Astrocyte (in vitro differentiated cells and primary cell): ENCODE results near the gene SMTN. TPM values are rescaled to one million over a fixed set of nuclear protein-coding genes. Genes with fewer than 3 reads are reported as not detected.

Experiments
- DNase-seq: peaks from one replicate; pipeline ENCODE4 v3.0.0-alpha.2; 2010; ENCODE audit warnings: low read depth
- FAIRE-seq: peaks from 2 replicates; lab custom pipeline; 2011; peaks lifted over from hg19 to GRCh38; lab: Jason Lieb, UNC
- H2AFZ ChIP-seq: 2 replicates; pipeline ENCODE4 v1.6.0; 2012; ENCODE audit warnings: low read depth, low read length, inconsistent platforms
- H3K27ac ChIP-seq: 2 replicates; pipeline ENCODE4 v1.5.1; 2011; ENCODE audit warnings: low read depth, low read length, inconsistent platforms
- H3K27me3 ChIP-seq: 2 replicates; pipeline ENCODE4 v1.6.0; 2011; ENCODE audit warnings: low read length, inconsistent platforms; ENCODE audit not compliant: insufficient read depth
- H3K36me3 ChIP-seq: 2 replicates; pipeline ENCODE4 v1.5.1; 2011; ENCODE audit warnings: low read length, inconsistent platforms; ENCODE audit not compliant: insufficient read depth
- H3K4me1 ChIP-seq: 2 replicates; pipeline ENCODE4 v1.5.1; 2011; ENCODE audit warnings: low read length, inconsistent platforms; ENCODE audit not compliant: insufficient read depth
- H3K4me2 ChIP-seq: 2 replicates; pipeline ENCODE4 v1.6.0; 2012; ENCODE audit warnings: low read length, inconsistent platforms
- H3K4me3 ChIP-seq: 2 replicates; pipeline ENCODE4 v1.5.1; 2011; ENCODE audit warnings: low read depth, mild to moderate bottlenecking, low read length, inconsistent platforms; ENCODE audit not compliant: insufficient read depth
- H3K79me2 ChIP-seq: 2 replicates; pipeline ENCODE4 v1.6.0; 2012; ENCODE audit warnings: mild to moderate bottlenecking, low read length, inconsistent platforms; ENCODE audit not compliant: insufficient read depth
- H3K9ac ChIP-seq: 2 replicates; pipeline ENCODE4 v1.6.0; 2012; ENCODE audit warnings: mild to moderate bottlenecking, low read length, inconsistent platforms
- H3K9me3 ChIP-seq: 2 replicates; pipeline ENCODE4 v1.5.1; 2012; ENCODE audit warnings: low read depth, mild to moderate bottlenecking, low read length, inconsistent platforms; ENCODE audit not compliant: insufficient read depth
- H4K20me1 ChIP-seq: 2 replicates; pipeline ENCODE4 v1.6.0; 2012; ENCODE audit warnings: low read length, inconsistent platforms; ENCODE audit not compliant: insufficient read depth
- H3K27ac Mint-ChIP-seq: one replicate; pipeline ENCODE4 v1.8.0; 2021; ENCODE audit warnings: mild to moderate bottlenecking, mixed read lengths; ENCODE audit not compliant: unreplicated experiment
- H3K27me3 Mint-ChIP-seq: one replicate; pipeline ENCODE4 v1.8.0; 2021; ENCODE audit warnings: low read depth, mixed read lengths; ENCODE audit not compliant: unreplicated experiment
- H3K36me3 Mint-ChIP-seq: one replicate; pipeline ENCODE4 v1.8.0; 2021; ENCODE audit warnings: low read depth, mixed read lengths; ENCODE audit not compliant: unreplicated experiment
- H3K4me1 Mint-ChIP-seq: one replicate; pipeline ENCODE4 v1.8.0; 2021; ENCODE audit warnings: low read depth, mixed read lengths; ENCODE audit not compliant: unreplicated experiment
- H3K4me3 Mint-ChIP-seq: one replicate; pipeline ENCODE4 v1.8.0; 2021; ENCODE audit warnings: mild to moderate bottlenecking, moderate library complexity, mixed read lengths; ENCODE audit not compliant: unreplicated experiment
- H3K9me3 Mint-ChIP-seq: one replicate; pipeline ENCODE4 v1.8.0; 2021; ENCODE audit warnings: mild to moderate bottlenecking, mixed read lengths; ENCODE audit not compliant: unreplicated experiment
- CTCF ChIP-seq: IDR thresholded peaks from 2 replicates; pipeline ENCODE4 v1.5.1; 2011; ENCODE audit warnings: low read depth, mild to moderate bottlenecking, inconsistent platforms, low read length, moderate library complexity; ENCODE audit not compliant: insufficient read depth
- EZH2 ChIP-seq: IDR thresholded peaks from 2 replicates; pipeline ENCODE4 v1.6.1; 2012; ENCODE audit warnings: mild to moderate bottlenecking, low read length, inconsistent platforms; ENCODE audit not compliant: insufficient read depth
- total RNA-seq: library from RNA; stranded (reverse); gene quantifications from 2 replicates; pipeline ENCODE4 v1.2.1, GENCODE V29; 2021

SMTN gene
- total RNA-seq, 1 donor from 2014 or later, result 98.9 TPM

- H4K20me1 ChIP-seq, result no peaks in the 10 kb centered on the region
- no peak overlapping the region for H2AFZ ChIP-seq
- Mint-ChIP-seq H3K27ac (no peak overlapping the region), H3K9me3 (peaks cover 8% of the 10 kb centered on the region), H3K4me1 (peaks cover 13% of the 10 kb centered on the region), H3K36me3 (peaks cover 3% of the 10 kb centered on the region), H3K4me3 (no peak overlapping the region), H3K27me3 (peaks cover 3% of the 10 kb centered on the region)
- FAIRE-seq, result no peak
- no peak overlapping the region for H3K4me2 ChIP-seq
- H3K27me3 ChIP-seq, result peaks cover 2% of the 10 kb centered on the region
- DNase-seq, result peak; percentile 56
- no peak for TF ChIP-seq CTCF
- no peak for TF ChIP-seq EZH2
- H3K4me3 ChIP-seq, result no peak overlapping the region
- peaks cover 9% of the 10 kb centered on the region for H3K4me1 ChIP-seq
- no peak overlapping the region for H3K9ac ChIP-seq
- H3K79me2 ChIP-seq, result no peaks in the 10 kb centered on the region
- H3K27ac ChIP-seq, result no peak overlapping the region
- H3K36me3 ChIP-seq, result no peaks in the 10 kb centered on the region
- no peaks in the 10 kb centered on the region for H3K9me3 ChIP-seq
Observed at GRCh38 chr22:31044262-31044861, 36.8 kb upstream of the SMTN start.

DNA sequence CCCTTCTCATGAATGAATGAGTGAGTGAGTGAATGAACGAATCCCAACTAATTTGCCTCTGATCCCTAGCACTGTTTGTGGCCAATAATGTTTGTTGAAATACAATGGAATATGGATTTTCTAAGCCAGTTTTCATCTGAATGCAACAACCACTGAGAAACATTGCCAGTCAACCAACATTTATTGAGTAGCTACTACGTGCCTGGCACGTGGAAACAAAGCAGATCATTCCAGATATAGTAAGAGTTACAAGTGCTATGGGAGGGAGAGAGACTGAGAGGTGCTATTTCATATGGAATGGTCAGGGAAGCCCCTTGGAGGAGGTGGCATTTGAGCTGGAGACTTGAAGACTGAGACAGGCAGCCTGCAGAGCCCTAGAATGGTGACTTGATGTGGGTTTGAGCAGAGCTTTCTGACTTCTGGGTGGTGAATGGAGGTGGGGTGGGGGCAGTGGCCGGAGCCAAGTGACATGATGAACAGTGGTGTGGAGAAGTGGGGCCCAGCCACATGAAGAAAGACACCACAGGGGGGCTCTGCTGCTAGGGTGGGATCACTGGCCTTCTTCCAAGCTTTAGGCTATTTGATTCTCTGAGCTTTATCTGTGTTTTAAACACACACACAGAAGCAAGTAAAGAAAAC, 35.1 kb upstream of the SMTN start:
- H3K27ac ChIP-seq, result no peak overlapping the region
- no peak overlapping the region for H2AFZ ChIP-seq
- peaks cover 9% of the 10 kb centered on the region for H3K4me1 ChIP-seq
- no peaks in the 10 kb centered on the region for H3K79me2 ChIP-seq
- H3K36me3 ChIP-seq, result no peaks in the 10 kb centered on the region
- Mint-ChIP-seq H3K36me3 (peaks cover 3% of the 10 kb centered on the region), H3K4me1 (peaks cover 9% of the 10 kb centered on the region), H3K9me3 (peaks cover 8% of the 10 kb centered on the region), H3K4me3 (no peak overlapping the region), H3K27me3 (no peaks in the 10 kb centered on the region), H3K27ac (no peak overlapping the region)
- H3K9ac ChIP-seq, result no peak overlapping the region
- DNase-seq (no peak), FAIRE-seq (no peak)
- TF ChIP-seq CTCF (no peak), EZH2 (no peak)
- peak overlapping the region; percentile 45 for H3K4me2 ChIP-seq
- H3K4me3 ChIP-seq, result no peak overlapping the region
- H3K9me3 ChIP-seq, result no peaks in the 10 kb centered on the region
- no peaks in the 10 kb centered on the region for H4K20me1 ChIP-seq
- H3K27me3 ChIP-seq, result peaks cover 2% of the 10 kb centered on the region
